ENCODE measurements around the gene ADAM12. TPM values are rescaled to one million over a fixed set of nuclear protein-coding genes. Genes with fewer than 3 reads are reported as not detected.

Gene ADAM12
- total RNA-seq, 2 experiments from 2014 or later: 0.36 to 0.97 TPM

GRCh38 chr10:126170776-126171175, 217.5 kb downstream of the ADAM12 start:
- no peaks in the 10 kb centered on the region for H3K4me1 Mint-ChIP-seq (ENCODE audit: low read depth)
- no peak overlapping the region for H3K27ac Mint-ChIP-seq
- ChIA-PET CTCF (no interaction called here), POLR2A (no interaction called here)
- H3K27me3 Mint-ChIP-seq: no peaks in the 10 kb centered on the region
- no peak overlapping the region for H3K4me3 Mint-ChIP-seq
- DNase-seq: no peak
- intact Hi-C loops (cut with micrococcal nuclease): no loop called here
- H3K36me3 Mint-ChIP-seq: no peaks in the 10 kb centered on the region
- H3K9me3 Mint-ChIP-seq: no peaks in the 10 kb centered on the region

- Mint-ChIP-seq H3K36me3 (no peaks in the 10 kb centered on the region), H3K27me3 (no peaks in the 10 kb centered on the region), H3K9me3 (no peaks in the 10 kb centered on the region), H3K27ac (no peak overlapping the region), H3K4me3 (no peak overlapping the region), H3K4me1 (ENCODE audit: low read depth) (no peaks in the 10 kb centered on the region)
- ChIA-PET CTCF (no interaction called here), POLR2A (no interaction called here)
- intact Hi-C loops (cut with micrococcal nuclease): no loop called here
- DNase-seq: no peak
These were observed 217.9 kb downstream of the ADAM12 start for GRCh38 chr10:126170371-126170770.

- no peak for DNase-seq
- no peaks in the 10 kb centered on the region for H3K27me3 Mint-ChIP-seq
- no peaks in the 10 kb centered on the region for H3K9me3 Mint-ChIP-seq
- ChIA-PET CTCF (no interaction called here), POLR2A (no interaction called here)
- no peaks in the 10 kb centered on the region for H3K36me3 Mint-ChIP-seq
- H3K27ac Mint-ChIP-seq: no peak overlapping the region
- no peak overlapping the region for H3K4me3 Mint-ChIP-seq
- no peaks in the 10 kb centered on the region for H3K4me1 Mint-ChIP-seq (ENCODE audit: low read depth)
- intact Hi-C loops (cut with micrococcal nuclease): no loop called here
These were observed 218.4 kb downstream of the ADAM12 start for GRCh38 chr10:126169899-126170298.

GRCh38 chr10:126166797-126167196, 221.5 kb downstream of the ADAM12 start:
- intact Hi-C loops (cut with micrococcal nuclease): no loop called here
- Mint-ChIP-seq H3K4me3 (no peak overlapping the region), H3K27me3 (no peaks in the 10 kb centered on the region), H3K36me3 (no peaks in the 10 kb centered on the region), H3K9me3 (no peaks in the 10 kb centered on the region), H3K4me1 (ENCODE audit: low read depth) (no peaks in the 10 kb centered on the region), H3K27ac (no peak overlapping the region)
- ChIA-PET CTCF (no interaction called here), POLR2A (no interaction called here)
- no peak for DNase-seq

DNA sequence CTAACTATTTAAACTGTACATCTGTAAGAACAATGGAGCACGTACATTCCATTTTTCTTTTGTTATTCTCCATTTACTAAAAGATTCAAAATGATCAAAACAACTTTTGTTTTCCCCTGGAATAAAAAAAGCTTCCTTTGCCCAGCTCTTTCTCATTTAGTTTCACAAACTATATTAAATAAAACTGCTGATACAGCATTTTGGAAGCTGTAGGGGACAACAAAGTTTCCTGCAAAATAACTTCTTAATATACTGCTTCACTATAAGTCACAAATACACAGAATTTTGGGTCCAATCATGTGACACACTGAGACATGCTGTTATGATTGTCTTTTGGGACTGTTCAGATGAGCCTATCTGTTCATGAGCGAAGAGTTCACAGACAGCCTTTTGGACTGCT, 222.4 kb downstream of the ADAM12 start:
- intact Hi-C loops (cut with micrococcal nuclease): no loop called here
- H3K27ac Mint-ChIP-seq: no peak overlapping the region
- ChIA-PET POLR2A (no interaction called here), CTCF (no interaction called here)
- no peaks in the 10 kb centered on the region for H3K9me3 Mint-ChIP-seq
- DNase-seq: no peak
- H3K36me3 Mint-ChIP-seq: no peaks in the 10 kb centered on the region
- no peaks in the 10 kb centered on the region for H3K4me1 Mint-ChIP-seq (ENCODE audit: low read depth)
- no peaks in the 10 kb centered on the region for H3K27me3 Mint-ChIP-seq
- H3K4me3 Mint-ChIP-seq: no peak overlapping the region

- intact Hi-C loops (cut with micrococcal nuclease): no loop called here
- no peaks in the 10 kb centered on the region for H3K9me3 Mint-ChIP-seq
- no peak for DNase-seq
- H3K27ac Mint-ChIP-seq: no peak overlapping the region
- H3K36me3 Mint-ChIP-seq: no peaks in the 10 kb centered on the region
- no peaks in the 10 kb centered on the region for H3K27me3 Mint-ChIP-seq
- ChIA-PET CTCF (no interaction called here), POLR2A (no interaction called here)
- no peak overlapping the region for H3K4me3 Mint-ChIP-seq
- H3K4me1 Mint-ChIP-seq (ENCODE audit: low read depth): no peaks in the 10 kb centered on the region
These were observed 224.8 kb downstream of the ADAM12 start for GRCh38 chr10:126163506-126163905.

- CTCF ChIA-PET: no interaction called here
- no peaks in the 10 kb centered on the region for H3K9me3 Mint-ChIP-seq
- no peak overlapping the region for H3K27ac Mint-ChIP-seq
- H3K4me3 Mint-ChIP-seq: no peak overlapping the region
- intact Hi-C loops (cut with micrococcal nuclease): no loop called here
- no peak for DNase-seq
- no peaks in the 10 kb centered on the region for H3K4me1 Mint-ChIP-seq (ENCODE audit: low read depth)
- POLR2A ChIA-PET: no interaction called here
- no peaks in the 10 kb centered on the region for H3K36me3 Mint-ChIP-seq
- H3K27me3 Mint-ChIP-seq: no peaks in the 10 kb centered on the region
These were observed 226.6 kb downstream of the ADAM12 start for GRCh38 chr10:126161691-126162090.

DNA sequence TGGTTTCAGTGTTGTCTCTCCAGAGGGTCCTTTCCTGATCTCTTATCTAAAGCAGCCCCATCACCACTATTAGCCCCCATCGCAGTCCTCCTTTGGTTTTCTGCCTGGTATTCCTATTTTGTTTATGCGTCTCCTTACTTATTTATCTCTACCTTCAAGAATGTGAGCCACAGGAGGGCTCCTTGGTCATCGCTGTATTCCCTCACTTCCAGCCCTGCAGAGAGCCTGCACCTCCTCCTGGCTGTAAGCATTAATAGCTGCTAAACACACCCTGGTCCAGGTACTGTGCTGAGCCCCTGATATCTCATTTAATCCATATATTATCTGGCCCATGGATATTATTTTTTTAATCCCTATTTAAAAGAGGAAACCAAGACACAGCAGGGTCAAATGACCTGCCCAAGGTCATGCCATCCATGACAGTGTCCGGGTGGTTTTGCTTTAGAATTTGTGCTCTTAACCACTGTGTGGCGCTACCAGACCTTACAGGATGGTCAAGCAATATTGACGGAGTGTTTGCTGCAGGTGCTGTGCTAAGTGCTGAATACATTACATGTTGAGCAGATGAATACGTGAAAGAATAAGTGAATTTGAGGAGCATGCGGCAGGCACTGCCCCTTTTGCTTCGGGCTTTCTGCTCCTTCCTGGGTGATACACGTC, 227.2 kb downstream of the ADAM12 start:
- CTCF ChIA-PET: no interaction called here
- Mint-ChIP-seq H3K27ac (no peak overlapping the region), H3K4me3 (no peak overlapping the region)

DNA sequence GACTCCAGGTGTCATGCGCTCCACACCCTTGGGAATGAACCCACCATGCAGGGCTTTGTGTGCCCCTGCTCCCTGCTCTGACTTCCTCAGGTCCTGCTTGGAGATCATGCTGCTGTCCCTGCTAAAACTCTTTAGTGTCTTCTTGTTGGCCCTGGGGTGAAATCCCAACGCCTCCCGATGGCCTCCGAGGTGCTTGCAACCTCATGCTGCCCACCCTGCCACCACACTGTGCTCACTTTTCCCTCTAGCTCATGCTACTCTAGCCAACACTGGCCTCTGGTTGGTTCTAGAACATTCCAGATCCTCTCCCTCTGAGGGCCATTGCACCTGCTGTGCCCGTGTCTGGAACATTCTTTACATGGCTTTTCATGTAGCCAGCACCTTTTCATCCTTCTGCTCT, 227.7 kb downstream of the ADAM12 start:
- no peak overlapping the region for H3K27ac Mint-ChIP-seq
- DNase-seq: no peak
- ChIA-PET CTCF (no interaction called here), POLR2A (no interaction called here)
- H3K27me3 Mint-ChIP-seq: no peaks in the 10 kb centered on the region
- no peaks in the 10 kb centered on the region for H3K9me3 Mint-ChIP-seq
- H3K4me3 Mint-ChIP-seq: no peak overlapping the region
- no peaks in the 10 kb centered on the region for H3K36me3 Mint-ChIP-seq
- H3K4me1 Mint-ChIP-seq (ENCODE audit: low read depth): no peaks in the 10 kb centered on the region
- intact Hi-C loops (cut with micrococcal nuclease): no loop called here

More for the DNA sequence above, 227.2 kb downstream of the ADAM12 start:
- intact Hi-C loops (cut with micrococcal nuclease): no loop called here
- Mint-ChIP-seq H3K36me3 (no peaks in the 10 kb centered on the region), H3K9me3 (no peaks in the 10 kb centered on the region), H3K4me1 (ENCODE audit: low read depth) (no peaks in the 10 kb centered on the region), H3K27me3 (no peaks in the 10 kb centered on the region)
- DNase-seq: no peak
- POLR2A ChIA-PET: no interaction called here

DNA sequence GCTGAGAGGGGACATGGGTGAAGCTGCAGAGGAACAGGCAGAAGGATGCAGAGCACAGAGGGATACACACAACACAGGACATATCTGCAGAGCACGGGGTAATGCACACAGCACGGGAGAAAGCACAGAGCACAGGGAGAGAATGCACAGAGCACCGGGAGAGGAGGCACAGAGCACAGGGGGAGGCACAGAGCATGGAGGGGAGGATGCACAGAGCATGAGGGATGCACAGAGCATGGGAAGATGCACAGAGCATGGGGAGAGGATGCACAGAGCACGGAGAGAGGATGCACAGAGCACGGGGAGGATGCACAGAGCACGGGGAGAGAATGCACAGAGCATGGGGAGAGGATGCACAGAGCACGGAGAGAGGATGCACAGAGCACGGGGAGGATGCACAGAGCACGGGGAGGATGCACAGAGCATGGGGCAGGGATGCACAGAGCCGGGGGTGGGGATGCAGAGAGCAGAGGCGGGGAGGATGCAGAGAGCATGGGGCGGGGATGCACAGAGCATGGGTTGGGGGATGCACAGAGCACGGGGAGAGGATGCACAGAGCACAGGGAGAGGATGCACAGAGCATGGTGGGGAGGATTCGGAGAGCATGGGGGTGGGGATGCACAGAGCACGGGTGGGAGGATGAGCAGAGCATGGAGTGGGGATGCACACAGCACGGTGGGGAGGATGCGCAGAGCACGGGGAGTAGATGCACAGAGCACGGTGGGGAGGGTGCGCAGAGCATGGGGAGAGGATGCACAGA, 230.0 kb downstream of the ADAM12 start:
- POLR2A ChIA-PET: no interaction called here
- CTCF ChIA-PET: no interaction called here

GRCh38 chr10:126157189-126157588, 231.1 kb downstream of the ADAM12 start:
- DNase-seq: no peak
- no peak overlapping the region for H3K27ac Mint-ChIP-seq

More for the DNA sequence above, 230.0 kb downstream of the ADAM12 start:
- H3K9me3 Mint-ChIP-seq: no peaks in the 10 kb centered on the region
- intact Hi-C loops (cut with micrococcal nuclease): no loop called here
- H3K36me3 Mint-ChIP-seq: no peaks in the 10 kb centered on the region
- H3K27me3 Mint-ChIP-seq: no peaks in the 10 kb centered on the region
- H3K27ac Mint-ChIP-seq: no peak overlapping the region
- no peaks in the 10 kb centered on the region for H3K4me1 Mint-ChIP-seq (ENCODE audit: low read depth)
- H3K4me3 Mint-ChIP-seq: no peak overlapping the region
- no peak for DNase-seq

DNA sequence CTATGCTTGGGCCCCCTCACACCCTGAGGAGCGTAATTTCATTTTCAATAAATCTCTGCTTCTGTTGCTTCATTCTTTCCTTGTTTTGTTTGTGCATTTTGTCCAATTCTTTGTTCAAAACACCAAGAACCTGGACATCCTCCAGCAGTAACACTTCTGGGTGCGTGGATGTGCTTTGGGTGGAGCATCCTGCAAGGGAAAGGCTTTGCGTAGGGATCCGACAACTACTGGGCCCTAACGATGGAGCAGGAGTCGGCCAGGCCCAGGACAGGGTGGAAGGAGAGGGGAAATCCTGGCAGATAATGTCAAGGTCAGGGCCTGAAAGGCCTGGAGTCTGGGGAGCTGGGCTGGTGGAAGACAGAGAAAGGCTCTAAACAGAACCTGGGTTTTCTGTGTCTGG, 231.8 kb downstream of the ADAM12 start:
- Mint-ChIP-seq H3K27ac (no peak overlapping the region), H3K36me3 (no peaks in the 10 kb centered on the region), H3K4me3 (no peak overlapping the region), H3K27me3 (no peaks in the 10 kb centered on the region), H3K4me1 (ENCODE audit: low read depth) (no peaks in the 10 kb centered on the region), H3K9me3 (no peaks in the 10 kb centered on the region)
- intact Hi-C loops (cut with micrococcal nuclease): no loop called here
- DNase-seq: no peak
- ChIA-PET CTCF (no interaction called here), POLR2A (no interaction called here)

More at GRCh38 chr10:126157189-126157588, 231.1 kb downstream of the ADAM12 start:
- Mint-ChIP-seq H3K4me1 (ENCODE audit: low read depth) (no peaks in the 10 kb centered on the region), H3K4me3 (no peak overlapping the region), H3K9me3 (no peaks in the 10 kb centered on the region), H3K36me3 (no peaks in the 10 kb centered on the region), H3K27me3 (no peaks in the 10 kb centered on the region)
- intact Hi-C loops (cut with micrococcal nuclease): no loop called here
- CTCF ChIA-PET: no interaction called here
- POLR2A ChIA-PET: no interaction called here

- Mint-ChIP-seq H3K36me3 (no peaks in the 10 kb centered on the region), H3K27me3 (no peaks in the 10 kb centered on the region), H3K4me1 (ENCODE audit: low read depth) (no peaks in the 10 kb centered on the region), H3K4me3 (no peak overlapping the region), H3K9me3 (no peaks in the 10 kb centered on the region), H3K27ac (no peak overlapping the region)
- intact Hi-C loops (cut with micrococcal nuclease): no loop called here
- POLR2A ChIA-PET: no interaction called here
- no peak for DNase-seq
- CTCF ChIA-PET: no interaction called here
These were observed 232.3 kb downstream of the ADAM12 start for GRCh38 chr10:126156012-126156411.
